HG02981 (cell line): ENCODE results near the gene NDUFS2.
"Not testable (repeated sequence)": the region's sequence is repeated elsewhere in the genome, so short reads cannot be mapped to it uniquely, and the experiment has no call there.

Experiments used
- ATAC-seq: cut with Tn5 transposase; IDR thresholded peaks from one replicate; pipeline ENCODE4 v1.9.1; 2021; ENCODE audit warnings: mild to moderate bottlenecking, moderate library complexity; ENCODE audit not compliant: unreplicated experiment

The NDUFS2 gene

DNA sequence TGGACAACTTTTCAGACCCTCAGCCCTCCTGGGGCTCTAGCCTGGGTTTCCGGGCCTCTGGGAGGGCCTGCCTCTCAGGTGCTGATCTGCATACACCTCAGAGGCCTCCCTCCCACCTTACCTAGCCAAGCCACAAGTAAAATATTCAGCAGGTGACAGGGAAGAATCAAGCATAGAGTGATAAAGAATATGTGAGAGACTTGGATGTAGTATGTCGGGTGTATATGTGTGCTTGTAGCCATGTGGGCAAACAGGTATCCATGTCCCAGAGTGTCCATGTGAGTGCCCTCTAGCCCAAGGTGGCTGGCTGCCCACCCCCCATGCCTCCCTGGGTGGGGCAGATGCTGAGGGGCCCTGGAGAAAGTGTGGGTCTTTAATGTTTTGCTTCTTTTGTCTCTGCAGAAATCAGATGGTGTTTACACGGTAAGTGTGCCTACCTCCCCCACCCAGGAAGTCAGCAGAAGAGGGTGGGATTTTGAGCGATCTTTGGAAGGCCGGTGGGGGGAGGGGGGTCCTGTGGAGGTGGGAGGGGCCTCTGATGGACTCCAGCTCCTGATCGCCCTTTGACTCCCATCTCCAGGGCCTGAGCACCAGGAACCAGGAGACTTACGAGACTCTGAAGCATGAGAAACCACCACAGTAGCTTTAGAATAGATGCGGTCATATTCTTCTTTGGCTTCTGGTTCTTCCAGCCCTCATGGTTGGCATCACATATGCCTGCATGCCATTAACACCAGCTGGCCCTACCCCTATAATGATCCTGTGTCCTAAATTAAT, 16.3 kb downstream of the NDUFS2 start:
- ATAC-seq, result no peak

GRCh38 chr1:161219078-161219892, 17.1 kb downstream of the NDUFS2 start:
- no peak for ATAC-seq

- no peak for ATAC-seq
Measured at GRCh38 chr1:161220002-161220401, 17.8 kb downstream of the NDUFS2 start.

DNA sequence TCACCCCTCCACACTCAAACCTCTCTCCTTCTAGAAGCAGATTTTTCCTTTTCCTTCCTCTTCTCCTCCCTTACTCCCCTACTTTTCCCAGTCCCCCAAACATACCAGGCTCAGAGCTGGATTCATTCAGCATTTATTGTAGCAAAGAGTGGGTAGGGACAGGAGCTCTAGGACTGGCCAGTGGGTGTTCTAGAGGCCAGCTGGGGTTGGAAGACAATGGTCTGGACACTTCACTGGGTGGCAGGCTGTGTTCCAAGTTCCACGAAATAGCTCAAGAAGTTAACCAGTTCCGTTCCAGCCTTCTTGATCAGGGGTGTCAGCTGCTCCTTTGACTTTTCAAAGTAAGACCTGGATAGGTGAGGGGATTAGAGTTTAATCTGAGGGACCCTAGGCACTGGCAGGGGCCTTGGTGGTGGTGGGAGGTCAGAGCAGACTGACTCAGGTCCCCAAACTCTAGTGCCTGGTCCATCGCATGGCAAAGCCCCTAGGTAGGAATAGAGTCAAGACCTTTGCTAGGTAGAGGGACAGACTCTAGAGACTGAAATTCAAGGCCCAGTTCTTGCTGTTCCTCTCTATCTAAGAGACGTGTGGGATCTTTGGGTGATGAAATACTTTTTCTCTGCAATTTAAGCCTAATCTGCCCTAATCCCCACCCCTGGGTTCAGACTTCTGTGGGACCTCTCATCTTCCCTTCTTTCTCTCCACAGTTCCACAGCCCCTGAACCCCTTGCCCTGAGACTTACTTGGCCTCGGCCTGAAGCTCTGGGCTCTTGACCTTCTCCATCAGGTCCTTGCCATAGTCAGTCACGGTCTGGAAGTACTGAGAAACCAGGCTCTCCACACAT, 20.2 kb downstream of the NDUFS2 start:
- no peak for ATAC-seq

DNA sequence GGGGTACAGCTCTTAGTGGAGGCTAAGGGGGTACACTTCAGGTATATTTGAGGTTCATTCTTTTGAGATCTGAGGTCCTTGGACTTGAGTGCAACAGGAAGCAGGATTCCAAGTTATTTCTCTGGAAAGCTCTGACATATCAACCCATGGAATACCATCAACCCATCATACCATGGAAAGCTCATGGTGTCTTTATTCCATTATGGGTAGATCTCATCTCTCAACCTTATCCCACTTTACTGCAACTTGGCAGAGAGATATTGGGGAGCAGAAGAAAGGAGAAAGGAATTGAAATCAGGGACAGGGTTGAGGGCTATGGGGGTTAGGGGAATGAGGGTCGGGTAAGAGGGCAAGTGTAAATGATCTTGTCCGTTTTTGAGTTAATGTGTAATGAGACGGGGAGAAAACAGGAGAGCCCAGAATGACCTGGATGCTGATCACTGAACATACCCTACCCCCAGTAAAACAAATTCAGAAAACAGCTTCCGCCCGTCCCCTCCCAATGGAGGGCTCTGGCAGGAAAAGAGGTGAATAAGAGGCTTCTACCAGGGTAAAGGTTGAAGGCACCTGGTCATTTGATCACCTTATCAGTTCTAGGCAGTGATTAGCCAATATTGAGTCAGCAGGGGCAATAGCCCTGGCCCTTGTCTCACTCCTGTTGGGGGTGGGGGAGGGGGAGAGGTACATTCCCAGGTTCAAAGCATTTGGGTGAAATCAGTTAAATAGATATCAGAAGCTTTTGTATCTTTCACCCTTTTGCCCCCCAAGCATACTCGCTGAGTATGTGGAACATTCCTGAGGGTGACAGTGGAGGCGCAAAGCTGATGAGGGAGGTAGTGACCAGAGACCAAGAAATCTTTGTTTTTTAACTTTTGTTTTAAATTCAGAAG, 21.9 kb downstream of the NDUFS2 start:
- ATAC-seq, result no peak

DNA sequence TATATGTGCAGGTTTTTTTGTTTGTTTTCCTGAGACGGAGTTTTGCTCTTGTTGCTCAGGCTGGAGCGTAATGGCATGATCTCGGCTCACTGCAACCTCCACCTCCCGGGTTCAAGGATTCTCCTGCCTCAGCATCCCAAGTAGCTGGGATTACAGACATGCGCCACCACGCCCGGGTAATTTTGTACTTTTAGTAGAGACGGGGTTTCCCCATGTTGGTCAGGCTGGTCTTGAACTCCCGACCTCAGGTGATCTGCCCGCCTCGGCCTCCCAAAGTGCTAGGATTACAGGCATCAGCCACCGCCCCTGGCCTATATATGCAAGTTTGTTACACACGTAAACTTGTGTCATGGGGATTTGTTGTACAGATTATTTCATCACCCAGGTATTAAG, 22.5 kb downstream of the NDUFS2 start:
- ATAC-seq, result not testable (repeated sequence)

DNA sequence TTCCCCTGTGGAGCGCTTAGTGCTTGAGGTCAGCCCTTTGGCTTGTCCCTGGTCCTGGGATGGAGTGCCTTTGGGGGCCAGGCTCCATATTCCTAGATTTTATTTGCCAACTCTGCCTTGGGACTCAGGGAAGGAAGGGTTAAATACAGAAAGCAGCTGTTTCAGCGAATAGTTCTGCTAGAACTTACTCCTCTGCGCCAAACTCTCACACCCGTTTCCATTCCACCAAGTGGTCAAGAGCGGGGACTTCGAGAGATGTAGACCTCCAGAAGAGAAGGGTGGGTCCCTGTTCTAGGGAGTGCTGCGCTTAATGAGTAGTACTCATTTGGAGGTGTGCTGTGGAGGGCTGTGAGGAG, 23.0 kb downstream of the NDUFS2 start:
- no peak for ATAC-seq

GRCh38 chr1:161225534-161226319, 23.6 kb downstream of the NDUFS2 start, which contains the start of gene TOMM40L:
TOMM40L (plus strand) TSS chr1:161226060; CDS start chr1:161226490, 430 bp downstream.
- peak; percentile 96 for ATAC-seq

DNA sequence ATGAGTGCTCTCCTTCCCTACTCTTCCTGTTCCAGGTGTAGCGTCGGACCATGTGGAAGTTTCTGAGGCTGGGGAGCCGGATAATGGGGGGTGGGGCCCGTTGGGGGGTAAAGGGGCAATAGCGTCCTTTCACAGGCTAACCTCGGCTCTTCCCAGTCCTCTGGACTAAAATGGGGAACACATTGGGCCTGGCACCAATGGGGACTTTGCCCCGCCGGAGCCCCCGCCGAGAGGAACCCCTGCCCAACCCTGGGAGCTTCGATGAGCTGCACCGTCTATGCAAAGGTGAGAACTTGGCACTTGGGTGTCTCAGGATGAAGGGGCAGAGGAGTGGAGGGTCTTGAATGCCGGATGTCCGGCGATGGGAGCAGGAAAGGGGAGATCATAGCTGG, 24.1 kb downstream of the NDUFS2 start:
- ATAC-seq, result no peak

GRCh38 chr1:161226759-161227158, 24.6 kb downstream of the NDUFS2 start:
- no peak for ATAC-seq

GRCh38 chr1:161227196-161227871, 25.2 kb downstream of the NDUFS2 start:
- peak; percentile 40 for ATAC-seq

- no peak for ATAC-seq
Measured at GRCh38 chr1:161228032-161228431, 25.9 kb downstream of the NDUFS2 start.

- ATAC-seq, result no peak
Measured at GRCh38 chr1:161229896-161230295, 27.7 kb downstream of the NDUFS2 start.

- ATAC-seq, result no peak
Measured at GRCh38 chr1:161230762-161231161, 28.6 kb downstream of the NDUFS2 start.

- ATAC-seq, result no peak
Measured at GRCh38 chr1:161233102-161233501, 30.9 kb downstream of the NDUFS2 start.

GRCh38 chr1:161235957-161236775, 34.0 kb downstream of the NDUFS2 start:
- ATAC-seq, result no peak

GRCh38 chr1:161238039-161238473, 35.9 kb downstream of the NDUFS2 start, which contains the start of gene NR1I3:
NR1I3 (minus strand) TSS chr1:161238203; CDS start chr1:161236565, 1,638 bp downstream.
- ATAC-seq, result no peak

GRCh38 chr1:161241682-161242081, 39.5 kb downstream of the NDUFS2 start:
- no peak for ATAC-seq
